GM19438 (cell line): ENCODE measurements around the gene CDH6.
A peak's percentile ranks its signal among the peaks of the same experiment; 100 is the strongest.

Experiments used
- ATAC-seq: cut with Tn5 transposase; IDR thresholded peaks from one replicate; pipeline ENCODE4 v1.9.1; 2021; ENCODE audit warnings: low read depth; ENCODE audit not compliant: unreplicated experiment

The CDH6 gene

DNA sequence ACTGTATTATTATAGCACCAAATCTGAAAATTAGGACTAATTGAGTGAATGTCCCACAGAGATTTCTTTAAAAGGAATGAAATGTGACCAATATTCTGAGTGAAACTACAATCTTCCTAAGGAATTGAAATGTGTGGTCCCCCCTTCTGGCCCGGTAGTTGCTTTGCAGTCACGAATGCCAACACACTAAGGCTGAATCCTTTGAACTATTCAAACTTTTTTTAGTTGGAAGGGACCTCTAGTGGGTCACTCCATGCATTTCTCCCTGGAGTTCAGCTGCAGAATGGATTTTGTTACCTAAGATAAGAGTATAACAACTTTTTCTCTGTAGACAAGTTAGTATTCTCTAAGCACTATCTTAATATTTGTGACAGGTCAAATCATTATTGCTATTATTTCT, 2.8 kb downstream of the CDH6 start:
- no peak for ATAC-seq

DNA sequence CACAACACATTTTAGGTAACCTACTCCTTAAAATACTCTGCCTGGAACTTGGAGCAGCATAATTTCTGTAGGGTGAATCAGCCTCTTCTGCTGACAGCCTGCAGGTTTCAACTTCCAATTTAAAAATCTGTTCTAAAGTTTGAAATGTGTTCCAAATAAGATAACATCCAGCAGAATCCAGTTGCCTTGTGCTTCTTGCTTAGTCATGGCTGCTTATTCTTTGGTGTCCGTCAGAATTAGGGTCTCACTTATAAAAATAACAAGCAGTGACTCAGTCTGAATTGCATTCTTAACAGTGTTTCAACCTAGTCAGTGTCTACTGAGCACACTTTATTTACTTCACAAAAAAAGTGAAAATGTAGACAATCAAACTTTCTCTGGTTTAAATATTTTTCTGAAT, 3.7 kb downstream of the CDH6 start:
- no peak for ATAC-seq

DNA sequence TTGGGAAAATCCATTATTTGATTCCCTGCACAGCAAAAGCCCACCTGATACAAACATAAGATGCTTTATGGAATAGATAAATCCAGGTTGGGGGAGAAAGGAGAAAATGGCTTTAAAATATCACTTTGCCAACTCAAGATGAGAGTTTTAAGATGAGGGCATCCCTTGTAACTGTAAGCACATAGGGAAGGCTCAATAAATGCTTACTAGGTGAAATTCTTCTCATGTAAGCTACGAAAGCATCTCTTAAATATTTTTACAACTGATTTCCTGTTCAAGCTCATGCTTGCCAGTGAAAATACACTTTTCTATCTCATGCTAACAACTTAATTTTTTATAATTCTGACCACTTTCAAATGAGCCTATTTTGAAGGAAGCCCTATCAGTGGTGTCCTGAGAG, 11.5 kb downstream of the CDH6 start:
- ATAC-seq = no peak

DNA sequence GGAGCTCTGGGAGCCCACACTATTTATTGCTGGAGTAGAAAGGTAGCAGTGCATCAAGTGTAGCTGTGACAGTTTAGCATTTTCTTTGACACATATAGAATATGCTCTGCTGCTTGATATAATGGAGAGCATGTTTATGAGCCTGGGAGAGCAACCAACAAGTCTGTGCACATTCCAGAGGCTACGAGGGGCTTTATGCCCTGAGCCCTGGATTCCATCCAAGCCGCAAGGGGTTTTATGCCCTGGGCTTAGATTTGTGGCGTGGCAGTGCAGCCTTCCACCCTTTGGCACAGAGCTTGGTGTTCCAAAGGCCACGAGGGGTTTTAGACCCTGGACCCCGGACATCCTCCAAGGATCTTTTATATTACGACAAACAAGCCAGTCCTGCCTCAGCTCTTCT, 14.6 kb downstream of the CDH6 start:
- no peak for ATAC-seq

DNA sequence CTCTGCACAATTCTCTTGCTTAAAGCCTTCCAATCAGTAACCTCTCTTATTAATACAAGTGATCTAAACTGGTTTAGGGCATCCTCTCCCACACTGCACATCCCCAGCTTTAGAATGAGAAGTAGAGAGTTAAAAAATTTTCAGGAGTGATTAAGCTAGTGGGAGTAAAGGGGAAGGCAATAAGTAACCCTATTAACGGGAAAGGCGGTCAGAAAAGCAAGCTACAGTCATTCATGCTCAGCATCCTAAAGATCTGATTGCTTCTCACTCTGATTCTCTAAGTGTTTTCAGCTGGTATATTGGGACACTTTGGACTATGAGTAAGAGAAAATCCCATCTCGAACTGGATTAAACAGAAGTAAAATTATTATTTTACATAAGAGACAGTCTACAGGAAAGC, 15.8 kb downstream of the CDH6 start:
- ATAC-seq = no peak

GRCh38 chr5:31211098-31211497, 17.6 kb downstream of the CDH6 start:
- no peak for ATAC-seq

DNA sequence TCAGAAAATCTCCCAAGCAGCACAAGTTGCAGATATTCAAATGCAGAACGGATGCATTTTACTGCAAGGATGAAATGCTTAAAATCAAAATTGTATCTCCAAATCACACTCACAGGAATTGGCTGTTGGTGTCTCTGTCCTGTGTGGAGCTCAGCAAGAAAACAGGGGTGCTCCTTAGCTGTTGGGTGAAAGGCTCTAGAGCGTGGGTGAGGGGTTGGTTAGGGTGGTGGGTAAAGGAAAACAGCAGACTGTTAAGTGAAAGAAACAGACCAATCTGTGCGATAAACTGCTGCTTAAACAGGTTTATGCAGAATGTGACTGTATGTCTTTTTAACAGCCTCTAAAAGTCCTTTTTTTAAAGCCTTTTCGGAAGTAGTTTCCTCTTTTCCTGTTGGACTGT, 19.8 kb downstream of the CDH6 start:
- no peak for ATAC-seq

- ATAC-seq = no peak
Measured at GRCh38 chr5:31213705-31214121, 20.2 kb downstream of the CDH6 start.

DNA sequence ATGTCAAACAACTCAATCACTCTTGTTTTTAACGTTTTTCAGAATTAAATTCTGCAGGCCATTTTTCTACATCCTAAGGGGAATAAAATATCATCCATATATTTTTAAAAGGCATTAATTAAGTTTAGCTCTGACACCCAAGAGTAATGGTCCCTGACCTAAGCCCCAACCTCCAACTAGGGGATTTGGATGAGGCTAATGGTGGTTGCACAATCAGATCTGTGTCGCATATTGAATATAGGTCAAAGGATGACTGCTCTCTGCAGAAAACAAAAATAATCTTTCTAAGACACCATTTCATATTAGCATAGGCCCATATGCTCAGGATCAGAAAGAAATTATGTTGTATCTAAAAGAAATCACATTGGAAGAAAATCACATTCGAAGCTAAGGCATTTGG, 20.7 kb downstream of the CDH6 start:
- no peak for ATAC-seq

- no peak for ATAC-seq
Measured at GRCh38 chr5:31215236-31215635, 21.8 kb downstream of the CDH6 start.

DNA sequence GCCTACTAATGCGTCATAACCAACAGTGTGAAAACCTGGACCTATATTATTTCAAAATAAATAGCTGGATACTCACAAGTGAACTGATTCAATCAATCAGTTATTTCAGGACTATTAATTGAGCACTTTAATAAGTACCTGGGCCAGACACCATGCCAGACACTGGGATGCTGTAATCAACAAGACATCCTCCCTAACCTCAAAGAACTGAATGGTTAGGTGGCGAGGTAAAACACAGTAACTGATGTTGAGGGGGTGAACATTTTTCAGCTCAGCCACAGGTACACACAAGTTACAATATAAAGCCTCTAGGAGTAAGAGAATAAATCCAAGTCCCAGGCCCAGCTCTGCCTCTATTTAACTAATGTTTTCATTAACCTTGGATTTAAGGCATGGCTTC, 24.0 kb downstream of the CDH6 start:
- ATAC-seq = no peak

- no peak for ATAC-seq
Measured at GRCh38 chr5:31218978-31219377, 25.5 kb downstream of the CDH6 start.

DNA sequence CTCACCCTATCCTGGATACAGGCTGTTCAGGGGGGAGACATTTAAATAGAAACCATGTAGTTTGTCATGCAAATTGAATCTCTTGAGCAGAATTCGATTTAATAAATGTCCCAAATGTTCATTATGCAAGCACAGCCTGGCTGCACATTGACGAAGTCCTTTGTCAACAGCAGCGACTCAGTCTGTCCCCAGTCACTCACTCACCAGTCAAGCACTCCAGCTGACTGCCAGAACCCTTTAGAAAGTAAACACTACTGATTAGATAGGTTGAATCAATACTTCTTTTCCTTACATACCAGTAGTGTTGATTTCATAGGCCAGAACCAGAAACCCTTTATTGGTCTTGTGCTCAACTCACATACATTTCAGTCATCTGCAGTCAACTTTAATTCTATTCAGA, 27.5 kb downstream of the CDH6 start:
- ATAC-seq = no peak

GRCh38 chr5:31225118-31225517, 31.6 kb downstream of the CDH6 start:
- no peak for ATAC-seq

- no peak for ATAC-seq
Measured at GRCh38 chr5:31225613-31226012, 32.1 kb downstream of the CDH6 start.

- no peak for ATAC-seq
Measured at GRCh38 chr5:31226651-31227050, 33.2 kb downstream of the CDH6 start.

- ATAC-seq = no peak
Measured at GRCh38 chr5:31229266-31229665, 35.8 kb downstream of the CDH6 start.

- no peak for ATAC-seq
Measured at GRCh38 chr5:31231177-31231838, 37.8 kb downstream of the CDH6 start.

- ATAC-seq = no peak
Measured at GRCh38 chr5:31232273-31232888, 38.9 kb downstream of the CDH6 start.

DNA sequence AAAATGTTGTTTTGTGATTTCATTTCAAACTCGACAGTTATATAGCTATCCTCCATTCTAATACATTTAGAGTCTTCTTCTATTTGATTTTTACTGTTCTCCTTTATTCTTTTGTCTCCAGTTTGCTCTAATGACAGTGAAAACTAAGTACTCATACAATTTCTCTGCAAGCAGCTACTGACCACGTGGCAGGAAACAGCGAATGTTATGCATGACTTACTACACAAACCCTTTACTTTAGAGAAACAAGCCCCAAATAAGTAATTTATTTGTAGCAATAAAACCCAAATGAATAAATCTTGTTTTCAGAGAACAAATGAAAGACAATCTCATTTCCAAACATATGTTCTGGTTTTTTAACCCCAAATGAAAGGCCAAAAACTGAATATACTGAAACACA, 41.9 kb downstream of the CDH6 start:
- ATAC-seq = peak; percentile 56

- no peak for ATAC-seq
Measured at GRCh38 chr5:31236339-31236738, 42.9 kb downstream of the CDH6 start.

DNA sequence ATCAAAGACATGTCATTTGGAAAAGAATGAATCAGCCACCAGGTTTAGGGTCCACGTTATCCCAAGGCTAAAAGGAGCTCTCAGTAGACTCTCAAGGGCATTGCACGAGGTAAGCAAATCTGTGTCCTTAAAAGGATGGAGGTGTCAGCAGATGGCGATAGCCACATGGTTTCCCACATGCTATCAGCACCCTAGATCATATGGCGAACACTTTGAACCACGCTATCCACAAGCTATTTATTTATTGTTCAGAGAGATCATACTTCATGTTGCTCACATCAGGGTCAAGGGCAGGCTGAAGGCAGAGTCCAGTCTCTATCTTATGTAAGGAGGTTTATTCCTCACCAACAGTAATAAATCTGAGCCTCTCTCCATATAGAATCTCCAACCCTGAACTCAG, 43.7 kb downstream of the CDH6 start:
- no peak for ATAC-seq

DNA sequence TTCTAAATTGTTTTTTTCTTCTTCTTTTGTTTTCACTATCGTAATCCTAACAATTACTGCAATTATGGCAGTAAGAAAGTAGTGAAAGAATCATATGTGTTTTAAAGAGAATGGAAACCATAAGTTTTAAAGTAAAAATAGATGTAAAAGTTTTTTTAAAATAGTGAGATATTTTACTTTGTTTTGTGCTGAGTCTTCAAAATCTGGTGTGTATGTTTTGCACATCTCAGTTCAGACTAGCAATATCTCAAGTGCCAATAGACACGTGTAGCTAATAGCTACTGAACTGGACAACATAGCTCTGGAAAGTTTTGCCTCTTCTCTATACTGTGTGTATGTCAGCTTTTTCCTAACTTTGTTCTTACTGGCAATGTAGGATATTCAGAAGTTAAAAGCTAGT, 45.0 kb downstream of the CDH6 start:
- no peak for ATAC-seq
